Activated naive CD8-positive, alpha-beta T cell treated with anti-CD3 and anti-CD28 coated beads, Interleukin-2, amount 50 U/mL, for 16 hours (primary cell): ENCODE data around the gene KISS1.
"Not testable (repeated sequence)": the region's sequence is repeated elsewhere in the genome, so short reads cannot be mapped to it uniquely, and the experiment has no call there.

Experiments used
- DNase-seq: peaks from one replicate; pipeline ENCODE4 v3.0.0-alpha.2; 2020; ENCODE audit warnings: low read depth, low spot score

KISS1 gene

DNA sequence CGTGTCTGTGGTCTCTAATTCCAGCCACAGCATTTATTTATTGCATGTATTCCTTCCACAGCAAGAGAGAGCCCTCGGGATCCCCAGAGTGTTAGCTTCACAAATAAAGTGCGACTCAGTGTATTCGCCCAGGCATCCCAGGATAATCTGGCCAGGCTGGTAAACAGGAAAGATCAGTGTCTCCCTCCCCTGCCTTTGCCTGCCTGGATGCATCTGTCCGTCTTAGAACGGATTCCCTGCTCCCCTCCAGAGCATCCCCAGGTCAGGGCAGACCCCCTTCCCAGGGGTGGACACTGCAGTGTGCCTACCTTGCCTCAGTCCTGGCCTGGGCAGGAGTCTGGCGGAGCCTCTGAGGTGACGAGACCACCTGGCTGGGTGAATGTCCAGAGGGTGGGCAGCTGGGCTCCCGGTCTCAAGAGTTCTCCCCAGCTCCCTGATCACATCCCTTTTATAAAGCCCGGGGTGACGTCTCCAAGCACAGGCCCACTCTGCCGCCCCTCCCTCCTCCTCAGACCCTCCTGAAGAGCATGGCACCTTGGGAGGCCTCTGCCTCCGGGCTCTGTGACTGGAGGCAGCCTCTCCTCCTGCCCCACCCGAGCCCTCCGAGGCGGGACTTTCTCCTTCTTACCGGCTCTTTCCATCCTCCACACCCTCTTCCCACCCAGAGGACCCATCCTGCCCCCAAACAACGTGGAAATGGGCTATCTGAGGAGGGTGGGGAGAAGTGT is at the start of gene KISS1:
Gene KISS1 (minus strand): TSS at position 424 of the 728 bp plus-strand sequence. CDS start 3,615 bp downstream, outside the sequence.
- DNase-seq, result no peak

DNA sequence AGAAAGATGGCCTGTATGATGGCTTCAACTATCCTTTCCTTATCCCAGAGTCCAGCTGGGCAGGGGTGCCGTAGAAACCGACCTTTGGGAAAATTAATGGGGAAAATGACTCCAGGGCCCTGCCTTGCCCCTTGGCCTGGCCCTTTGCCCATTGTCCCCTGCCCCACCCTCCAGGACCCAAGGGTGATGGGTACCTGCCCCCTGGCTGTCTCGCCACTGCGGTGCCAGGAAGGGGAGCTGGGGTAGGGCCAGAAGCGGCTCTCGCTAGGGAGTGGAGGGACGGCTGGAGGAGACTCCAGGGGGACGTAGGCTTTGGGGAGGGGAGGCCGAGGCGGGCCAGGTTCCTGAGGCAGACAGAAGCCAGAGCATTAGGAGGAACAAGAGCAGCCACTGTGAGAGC is 46.6 kb upstream of the KISS1 start:
- no peak for DNase-seq

DNA sequence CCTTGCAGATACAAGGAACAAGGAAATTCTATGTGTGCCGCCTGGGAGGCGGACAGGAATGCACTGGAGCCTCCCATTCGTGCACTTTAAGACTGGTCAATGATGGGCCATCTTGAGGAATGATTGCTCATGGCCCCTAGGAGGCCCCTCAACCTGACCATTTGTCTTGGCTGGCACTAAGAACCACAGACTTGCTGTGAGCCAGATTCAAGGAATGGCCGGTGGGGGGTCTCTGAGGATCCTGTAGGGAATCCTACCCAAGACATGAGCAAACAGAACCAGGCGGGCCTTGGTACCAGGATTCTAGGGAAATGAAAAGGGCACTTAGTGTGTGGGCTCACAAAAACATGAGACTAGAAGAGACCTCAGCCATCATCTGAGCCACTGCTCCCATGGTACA is 45.6 kb upstream of the KISS1 start:
- DNase-seq, result no peak

DNA sequence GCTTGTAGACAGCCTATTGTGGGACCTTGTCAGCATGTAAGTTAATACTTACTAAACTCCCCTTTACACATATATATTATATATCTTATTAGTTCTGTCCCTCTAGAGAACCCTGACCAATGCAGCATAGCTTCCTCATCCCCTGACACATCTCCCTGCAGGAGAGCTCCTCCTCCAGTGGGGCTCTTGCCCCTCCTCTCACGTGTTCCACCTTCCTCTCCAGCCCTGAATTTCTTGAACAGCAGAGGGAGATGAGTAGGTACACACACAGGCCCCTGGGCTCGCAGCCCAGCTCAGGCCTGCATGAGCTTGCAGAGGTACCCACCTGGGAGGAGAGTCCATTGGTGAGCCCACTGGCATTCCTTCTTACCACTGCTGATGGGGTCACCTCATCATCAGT is 44.8 kb upstream of the KISS1 start:
- no peak for DNase-seq

DNA sequence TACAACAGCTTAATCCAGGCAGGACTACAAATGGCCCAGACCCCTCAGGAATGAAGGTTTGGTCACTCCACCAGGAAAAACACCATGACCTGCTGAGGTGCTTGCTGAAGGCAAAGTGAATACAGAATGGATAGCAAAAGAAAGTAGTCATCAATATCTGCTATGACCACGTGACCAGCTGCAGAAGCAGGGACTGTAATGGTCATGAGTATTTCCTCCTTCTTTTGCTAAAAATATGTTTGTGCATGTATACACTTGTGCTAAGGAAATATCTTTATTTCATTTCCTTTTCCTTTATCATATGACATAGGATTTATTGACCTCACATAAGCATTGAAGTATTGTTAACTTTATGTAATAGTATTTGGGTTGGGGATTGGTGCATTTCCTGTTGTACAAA is 43.9 kb upstream of the KISS1 start:
- DNase-seq, result no peak

DNA sequence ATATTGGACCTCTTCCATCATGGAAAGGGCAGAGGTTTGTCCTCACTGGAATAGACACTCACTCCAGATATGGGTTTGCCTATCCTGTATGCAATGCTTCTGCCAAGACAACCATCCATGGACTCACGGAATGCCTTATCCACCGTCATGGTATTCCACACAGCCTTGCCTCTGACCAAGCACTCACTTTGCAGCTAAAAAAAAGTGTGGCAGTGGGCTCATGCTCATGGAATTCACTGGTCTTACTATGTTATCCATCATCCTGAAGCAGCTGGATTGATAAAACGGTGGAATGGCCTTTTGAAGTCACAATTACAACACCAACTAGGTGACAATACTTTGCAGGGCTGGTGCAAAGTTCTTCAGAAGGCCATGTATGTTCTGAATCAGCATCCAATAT is 43.1 kb upstream of the KISS1 start:
- DNase-seq, result not testable (repeated sequence)

GRCh38 chr1:204238520-204238919 is 42.2 kb upstream of the KISS1 start:
- not testable (repeated sequence) for DNase-seq

GRCh38 chr1:204237515-204237914 is 41.2 kb upstream of the KISS1 start:
- DNase-seq, result not testable (repeated sequence)

GRCh38 chr1:204232526-204232925 is 36.2 kb upstream of the KISS1 start:
- DNase-seq, result no peak

- no peak for DNase-seq
Observed at GRCh38 chr1:204230211-204230610, 33.9 kb upstream of the KISS1 start.

DNA sequence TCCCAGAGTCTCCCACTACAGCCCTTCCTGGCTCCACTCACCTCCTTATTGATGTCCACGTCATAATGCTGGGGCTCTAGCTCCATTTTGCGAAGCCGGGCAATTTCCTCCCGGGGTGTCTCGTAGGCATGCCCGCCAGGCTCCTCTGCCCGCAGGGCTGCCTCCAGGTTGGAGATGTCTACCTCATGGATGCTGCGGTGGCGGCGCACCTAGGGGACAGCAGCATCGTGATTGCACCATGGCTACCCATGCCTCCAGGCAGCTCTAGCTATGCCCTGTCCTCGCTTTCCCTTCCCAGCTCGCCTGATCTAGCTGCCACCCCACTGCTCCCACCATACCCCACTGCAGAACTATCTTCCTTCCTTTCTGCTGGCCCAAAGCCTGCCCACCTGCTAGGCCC is 32.6 kb upstream of the KISS1 start:
- DNase-seq, result no peak

DNA sequence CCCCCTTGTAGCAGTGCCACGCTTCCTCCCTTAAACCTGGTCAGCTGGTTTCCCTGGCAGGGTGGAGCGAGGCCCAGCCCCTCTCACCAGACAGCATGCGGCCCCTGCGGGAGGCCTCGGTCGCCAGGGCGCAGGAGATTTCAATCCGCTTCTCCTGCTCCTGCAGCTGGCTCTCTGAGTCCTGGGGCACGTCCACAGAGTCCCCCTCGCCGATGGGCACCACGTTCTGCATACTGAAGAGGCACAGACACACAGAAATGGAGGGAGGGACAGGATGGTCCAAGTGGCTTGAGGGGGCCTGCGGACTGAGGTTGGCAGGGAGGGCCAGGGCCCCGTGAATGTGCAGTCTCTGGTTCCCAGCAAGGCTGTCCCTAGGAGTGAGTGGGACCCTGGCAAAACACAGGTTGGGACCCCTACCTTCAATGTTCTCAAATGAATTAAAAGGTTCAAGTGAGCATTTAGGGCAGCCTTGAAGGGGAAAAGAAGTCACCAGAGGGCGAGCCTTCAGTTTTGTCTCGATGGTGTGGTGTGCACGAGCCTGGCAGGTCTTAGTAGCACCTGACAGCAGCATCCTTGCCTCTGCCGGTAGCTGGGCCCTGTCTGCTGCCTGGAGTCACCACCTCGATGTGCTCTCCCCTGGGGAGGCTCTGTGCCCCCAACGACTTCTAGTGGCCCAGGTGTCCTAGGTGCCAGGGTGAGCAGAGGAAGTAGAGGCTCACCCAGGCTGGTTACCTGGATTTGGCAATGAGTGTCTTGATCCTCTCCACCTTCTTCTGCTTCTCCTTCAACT is 31.9 kb upstream of the KISS1 start:
- no peak for DNase-seq

DNA sequence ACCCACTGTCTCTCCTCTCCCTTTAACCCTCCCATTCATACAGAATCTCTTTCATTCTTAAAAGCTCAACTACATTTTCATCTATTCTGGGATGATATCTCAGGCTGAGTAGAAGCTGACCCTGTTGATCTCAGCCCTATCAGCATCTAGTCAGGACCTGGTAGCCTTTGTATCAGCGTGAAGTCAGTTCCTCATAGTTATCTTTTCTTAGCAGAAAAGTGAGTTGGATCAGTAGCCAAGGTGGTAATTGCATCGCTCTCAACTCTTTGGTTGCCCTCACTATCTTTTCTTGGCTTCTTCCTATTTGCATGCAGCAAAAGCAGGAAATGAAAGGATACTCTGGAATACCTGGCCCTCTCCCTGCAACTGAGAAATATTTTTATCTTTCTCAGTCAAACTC is 31.1 kb upstream of the KISS1 start:
- DNase-seq, result no peak

DNA sequence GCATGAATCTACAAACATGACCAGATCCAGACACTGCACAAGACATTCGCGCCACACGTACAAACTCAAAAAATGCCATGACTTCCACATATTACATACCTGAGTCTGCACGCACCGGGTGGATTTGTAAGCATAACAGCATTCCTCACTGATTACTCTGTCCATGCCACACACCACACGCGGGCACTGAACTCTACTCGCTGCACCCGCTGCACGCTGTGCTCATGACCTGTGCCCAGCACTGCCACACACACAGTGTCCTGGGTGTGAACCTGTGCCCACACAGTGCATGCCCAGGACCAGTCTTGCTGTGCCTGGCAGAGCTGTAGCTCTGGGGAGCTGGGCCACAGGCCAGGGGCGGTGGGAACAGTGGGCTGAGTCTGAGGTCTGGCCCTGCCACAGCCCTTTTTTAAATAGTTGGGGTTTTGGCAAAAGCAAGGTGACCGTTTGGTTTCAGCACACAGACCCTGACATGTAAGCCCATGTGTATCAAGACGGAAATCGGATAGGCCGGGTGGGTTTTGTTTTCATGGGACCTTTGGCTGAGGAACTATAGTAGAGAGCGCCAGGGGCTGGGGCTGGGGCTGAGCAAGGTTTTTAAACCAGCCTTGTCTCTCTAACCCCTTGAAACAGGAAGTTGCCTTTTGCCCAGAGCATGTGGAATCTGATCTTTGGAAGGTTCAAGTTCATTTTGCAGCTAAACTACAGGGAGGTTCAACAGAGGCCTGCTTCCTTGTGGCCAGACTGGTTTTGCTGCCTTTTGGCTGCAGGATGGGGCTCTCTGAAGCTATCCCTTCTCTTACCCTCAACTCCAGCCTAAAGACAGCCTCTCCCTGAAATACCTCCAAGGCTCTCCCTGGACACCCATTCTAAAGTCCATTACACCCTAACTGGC is 29.8 kb upstream of the KISS1 start:
- DNase-seq, result no peak

- no peak for DNase-seq
Observed at GRCh38 chr1:204224655-204225054, 28.4 kb upstream of the KISS1 start.

GRCh38 chr1:204223129-204223860 is 27.0 kb upstream of the KISS1 start:
- DNase-seq, result no peak

DNA sequence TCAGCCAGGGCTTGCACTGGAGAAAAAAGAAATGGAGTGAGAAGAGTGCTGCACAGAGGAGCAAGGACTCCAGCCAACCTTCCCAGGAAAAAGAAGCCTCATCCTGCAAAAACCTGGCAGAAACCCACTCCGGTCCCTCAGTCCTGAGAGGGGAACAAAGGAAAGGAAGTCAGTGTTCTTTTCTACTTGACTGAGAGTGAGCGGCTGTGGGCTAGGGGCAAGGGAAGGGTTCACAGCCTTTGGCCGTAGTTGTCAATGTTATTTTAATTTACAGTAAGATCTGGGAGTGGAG is 26.4 kb upstream of the KISS1 start:
- DNase-seq, result no peak

GRCh38 chr1:204222006-204222763 is 25.9 kb upstream of the KISS1 start:
- no peak for DNase-seq

- no peak for DNase-seq
Observed at GRCh38 chr1:204221271-204221670, 25.0 kb upstream of the KISS1 start.

DNA sequence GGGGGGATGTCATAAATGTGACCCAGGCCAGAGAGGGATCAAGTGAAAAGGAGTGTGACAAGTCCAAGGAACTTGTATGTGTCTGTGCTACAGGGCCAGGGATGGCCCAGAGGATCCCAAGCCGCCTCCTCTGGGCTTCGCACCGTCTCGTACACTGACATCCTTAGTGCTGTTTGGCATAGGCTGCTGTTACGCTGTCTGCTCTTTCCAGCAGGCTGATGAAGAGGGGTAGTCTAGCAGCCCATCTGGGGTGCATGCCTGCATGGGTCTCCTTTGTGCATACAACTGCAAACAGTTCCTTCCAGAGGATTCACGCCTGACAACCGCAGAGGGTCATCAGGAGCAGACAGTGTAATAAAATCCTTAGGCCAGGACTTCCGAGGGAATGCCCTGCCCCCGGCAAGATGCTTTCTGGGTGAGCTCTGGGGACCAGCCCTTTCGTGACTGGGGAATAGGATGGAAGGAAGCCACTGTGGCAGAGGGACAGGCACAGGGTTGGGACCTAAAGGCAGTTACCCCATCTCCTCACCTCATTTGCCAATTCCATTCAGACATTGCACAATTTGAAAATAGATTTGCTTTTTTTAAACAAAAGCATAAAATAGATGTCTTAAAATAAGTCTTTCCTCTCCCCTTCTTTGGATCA is 23.8 kb upstream of the KISS1 start:
- DNase-seq, result no peak
